Kidney epithelial cell (primary cell): Measurements from ENCODE around the gene KIF26A. TPM values are rescaled to one million over a fixed set of nuclear protein-coding genes. Genes with fewer than 3 reads are reported as not detected.

Experiments used
- DNase-seq: peaks from one replicate; pipeline ENCODE4 v3.0.0-alpha.2; 2010; ENCODE audit warnings: low read depth
- H3K27me3 ChIP-seq: 2 replicates; pipeline ENCODE4 v1.6.0; 2011; ENCODE audit warnings: low read length; ENCODE audit not compliant: control insufficient read depth, insufficient read depth
- H3K36me3 ChIP-seq: 2 replicates; pipeline ENCODE4 v1.5.1; 2011; ENCODE audit warnings: low read length; ENCODE audit not compliant: control insufficient read depth, insufficient read depth
- H3K4me3 ChIP-seq: 2 replicates; pipeline ENCODE4 v1.5.1; 2011; ENCODE audit warnings: low read depth, mild to moderate bottlenecking, control low read depth, low read length
- total RNA-seq: library from RNA; depleted of rRNA; stranded (reverse); fragments of >200 nt; gene quantifications from 2 replicates; pipeline ENCODE4 v1.2.3, GENCODE V29; 2015
- TF ChIP-seq, protein P1 (sequence below): IDR thresholded peaks from 2 replicates; pipeline ENCODE4 v1.5.1; 2011; ENCODE audit warnings: mild to moderate bottlenecking, moderate library complexity, low read length, control low read depth, inconsistent platforms; ENCODE audit not compliant: insufficient read depth, poor library complexity, severe bottlenecking

The KIF26A gene
- total RNA-seq, 1 donor from 2014 or later, result 0.21 TPM

DNA sequence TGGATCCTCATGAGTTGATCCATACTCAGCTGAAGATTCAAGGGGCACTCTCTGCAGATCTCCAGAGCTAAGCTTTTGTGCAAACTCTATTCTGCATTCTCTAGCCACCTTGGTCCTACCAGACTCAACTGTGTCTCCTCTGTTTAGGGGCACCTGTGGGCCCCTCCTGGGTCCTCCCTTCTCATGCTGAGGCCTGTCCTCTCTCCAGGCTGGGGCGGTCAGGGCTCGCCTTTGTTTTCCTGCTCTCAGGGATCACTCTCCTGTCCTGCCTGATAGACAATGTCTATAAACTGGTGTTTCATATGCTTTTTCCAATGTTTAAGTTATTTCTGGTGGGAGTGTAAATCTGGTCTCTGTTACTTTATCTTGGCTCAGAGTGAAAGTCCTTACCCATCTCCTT, 11.6 kb upstream of the KIF26A start:
- no peaks in the 10 kb centered on the region for H3K36me3 ChIP-seq
- no peaks in the 10 kb centered on the region for H3K27me3 ChIP-seq
- no peak for DNase-seq
- no peak overlapping the region for H3K4me3 ChIP-seq
- TF ChIP-seq, protein P1, sequence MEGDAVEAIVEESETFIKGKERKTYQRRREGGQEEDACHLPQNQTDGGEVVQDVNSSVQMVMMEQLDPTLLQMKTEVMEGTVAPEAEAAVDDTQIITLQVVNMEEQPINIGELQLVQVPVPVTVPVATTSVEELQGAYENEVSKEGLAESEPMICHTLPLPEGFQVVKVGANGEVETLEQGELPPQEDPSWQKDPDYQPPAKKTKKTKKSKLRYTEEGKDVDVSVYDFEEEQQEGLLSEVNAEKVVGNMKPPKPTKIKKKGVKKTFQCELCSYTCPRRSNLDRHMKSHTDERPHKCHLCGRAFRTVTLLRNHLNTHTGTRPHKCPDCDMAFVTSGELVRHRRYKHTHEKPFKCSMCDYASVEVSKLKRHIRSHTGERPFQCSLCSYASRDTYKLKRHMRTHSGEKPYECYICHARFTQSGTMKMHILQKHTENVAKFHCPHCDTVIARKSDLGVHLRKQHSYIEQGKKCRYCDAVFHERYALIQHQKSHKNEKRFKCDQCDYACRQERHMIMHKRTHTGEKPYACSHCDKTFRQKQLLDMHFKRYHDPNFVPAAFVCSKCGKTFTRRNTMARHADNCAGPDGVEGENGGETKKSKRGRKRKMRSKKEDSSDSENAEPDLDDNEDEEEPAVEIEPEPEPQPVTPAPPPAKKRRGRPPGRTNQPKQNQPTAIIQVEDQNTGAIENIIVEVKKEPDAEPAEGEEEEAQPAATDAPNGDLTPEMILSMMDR, result no peak

DNA sequence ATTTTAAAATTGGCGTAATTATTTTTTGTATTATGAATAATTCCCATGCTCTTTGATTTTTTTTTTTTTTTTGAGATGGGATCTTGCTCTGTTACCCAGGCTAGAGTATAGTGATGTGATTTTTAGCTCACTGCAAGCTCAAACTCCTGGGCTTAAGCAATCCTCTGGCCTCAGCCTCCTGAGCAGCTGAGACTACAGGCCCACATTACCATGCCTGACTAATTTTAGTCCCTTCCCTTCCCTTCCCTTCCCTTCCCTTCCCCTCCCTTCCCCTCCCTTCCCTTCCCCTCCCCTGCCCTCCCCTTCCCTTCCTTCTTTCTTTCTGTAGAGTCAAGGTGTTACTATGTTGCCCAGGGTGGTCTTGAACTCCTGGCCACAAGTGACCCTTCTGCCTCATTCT, 9.4 kb upstream of the KIF26A start:
- no peak for DNase-seq
- Histone ChIP-seq H3K4me3 (no peak overlapping the region), H3K27me3 (peaks cover 8% of the 10 kb centered on the region), H3K36me3 (no peaks in the 10 kb centered on the region)
- TF ChIP-seq, protein P1, result no peak

DNA sequence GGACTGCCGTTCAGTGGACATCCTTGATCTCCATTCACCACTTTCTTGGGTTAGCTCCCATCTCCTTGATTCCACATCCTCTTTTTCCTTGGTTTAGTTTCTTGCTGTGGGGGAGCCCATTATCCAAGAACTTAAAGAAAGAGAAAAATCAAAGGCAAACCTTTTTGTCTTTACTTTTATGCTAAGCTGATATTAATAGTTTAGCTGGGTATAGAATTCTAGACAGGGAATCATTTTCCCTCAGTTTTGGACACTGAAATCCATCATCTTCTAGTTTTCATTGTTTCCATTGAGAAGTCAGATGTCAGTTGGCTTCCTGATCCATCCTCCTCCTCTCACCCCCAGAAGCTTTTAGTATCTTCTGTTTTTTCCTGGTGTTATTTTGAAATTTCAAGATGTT, 8.8 kb upstream of the KIF26A start:
- H3K4me3 ChIP-seq, result no peak overlapping the region
- no peak for DNase-seq
- TF ChIP-seq, protein P1, result no peak
- no peaks in the 10 kb centered on the region for H3K36me3 ChIP-seq
- H3K27me3 ChIP-seq, result peaks cover 14% of the 10 kb centered on the region

DNA sequence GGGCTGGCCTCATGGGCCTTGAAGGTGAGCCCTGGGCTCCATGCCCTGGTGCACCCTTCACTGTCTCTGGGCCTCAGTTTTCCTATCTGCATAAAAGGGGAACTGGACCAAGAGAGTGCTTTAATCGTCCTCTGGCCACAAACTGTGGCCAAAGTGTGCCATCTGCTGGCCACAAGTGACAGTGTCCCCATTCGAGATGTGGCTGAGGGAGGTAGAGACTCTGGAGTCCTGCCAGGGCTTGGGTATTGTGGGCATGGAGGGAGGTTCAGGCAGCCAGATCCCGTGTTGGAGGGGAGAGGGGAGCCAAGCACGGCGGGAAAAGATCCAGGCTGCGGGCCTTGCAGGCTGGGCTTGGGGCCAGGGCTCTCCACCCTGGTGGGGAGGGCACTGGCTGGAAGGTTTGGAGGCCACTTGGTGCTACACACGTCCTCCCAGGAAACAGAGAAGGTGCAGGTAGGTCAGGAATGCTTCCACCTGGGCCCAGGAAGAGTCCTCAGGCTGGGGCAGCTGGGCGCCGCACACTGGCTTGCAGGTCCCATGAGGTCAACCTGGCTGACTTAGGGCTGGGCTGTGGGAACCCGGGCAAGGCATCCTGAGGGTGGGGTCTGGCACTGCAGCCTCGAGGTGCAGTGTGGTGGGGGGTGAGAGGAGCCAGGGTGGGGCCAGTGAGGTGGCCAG, 7.3 kb upstream of the KIF26A start:
- TF ChIP-seq, protein P1, result peak; percentile 52
- no peak for DNase-seq
- H3K36me3 ChIP-seq, result no peaks in the 10 kb centered on the region
- H3K4me3 ChIP-seq, result no peak overlapping the region
- peaks cover 29% of the 10 kb centered on the region for H3K27me3 ChIP-seq

DNA sequence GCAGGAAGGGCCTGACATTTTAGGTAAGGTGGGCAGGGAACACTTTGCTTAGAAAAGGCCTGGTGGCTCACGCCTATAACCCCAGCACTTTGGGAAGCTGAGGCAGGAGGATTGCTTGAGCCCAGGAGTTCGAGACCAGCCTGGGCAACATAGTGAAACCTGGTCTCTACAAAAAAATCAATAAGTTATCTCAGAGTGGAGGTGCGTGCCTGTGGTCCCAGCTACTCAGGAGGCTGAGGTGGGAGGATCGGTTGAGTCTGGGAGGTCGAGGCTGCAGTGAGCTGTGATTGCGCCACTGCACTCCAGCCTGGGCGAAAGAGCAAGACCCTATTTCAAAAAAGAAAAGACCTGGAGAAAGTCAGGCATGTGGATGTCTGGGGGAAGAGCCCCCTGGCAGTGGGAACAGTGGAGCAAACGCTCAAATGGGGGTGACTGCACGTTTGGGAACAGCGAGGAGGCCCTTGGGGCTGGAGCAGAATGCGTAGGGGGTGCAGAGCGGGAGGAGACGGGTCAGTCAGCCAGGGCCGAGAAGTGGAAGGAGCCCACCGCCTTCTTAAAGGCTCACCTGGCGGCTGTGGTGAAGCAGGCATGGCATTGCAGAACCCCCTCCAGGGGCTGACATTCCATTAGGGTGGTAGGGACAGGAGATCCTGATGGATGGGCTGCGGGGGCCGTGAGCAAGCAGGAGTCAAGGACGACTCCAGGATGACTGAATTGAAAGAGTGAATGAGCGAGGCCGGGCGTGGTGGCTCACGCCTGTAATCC, 6.2 kb upstream of the KIF26A start:
- TF ChIP-seq, protein P1, result no peak
- no peak for DNase-seq
- Histone ChIP-seq H3K27me3 (peaks cover 38% of the 10 kb centered on the region), H3K36me3 (no peaks in the 10 kb centered on the region), H3K4me3 (no peak overlapping the region)

DNA sequence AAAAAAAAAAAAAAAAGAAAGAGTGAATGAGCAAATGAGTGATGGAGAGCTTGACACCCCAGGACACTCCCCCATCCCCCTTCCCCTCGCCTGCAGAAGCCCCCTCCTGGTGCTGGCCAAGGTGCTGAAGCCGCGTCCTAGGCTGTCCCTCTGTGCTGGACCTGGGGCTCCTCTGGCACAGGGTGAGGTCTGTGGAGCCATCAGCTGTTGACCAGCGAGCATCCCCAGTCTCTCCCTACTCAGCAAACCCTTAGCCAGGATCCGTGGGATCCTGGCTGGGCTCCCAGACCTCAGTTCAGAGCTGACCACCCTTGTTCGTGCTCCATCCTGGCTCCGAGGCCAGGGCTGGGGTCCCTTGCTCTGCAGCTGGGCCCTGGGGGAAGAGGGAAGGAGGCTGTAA, 5.4 kb upstream of the KIF26A start:
- H3K4me3 ChIP-seq, result no peak overlapping the region
- H3K36me3 ChIP-seq, result no peaks in the 10 kb centered on the region
- peaks cover 46% of the 10 kb centered on the region for H3K27me3 ChIP-seq
- no peak for DNase-seq
- TF ChIP-seq, protein P1, result no peak
